Fibroblast of lung (primary cell): Measurements from ENCODE around the gene BROX. TPM values are rescaled to one million over a fixed set of nuclear protein-coding genes. Genes with fewer than 3 reads are reported as not detected.
"Not testable (repeated sequence)": the region's sequence is repeated elsewhere in the genome, so short reads cannot be mapped to it uniquely, and the experiment has no call there.

Experiments
- DNase-seq, 2 donors: peaks; one replicate each; pipeline versions ENCODE4 v3.0.0 to v3.0.0-alpha.2; 2010; ENCODE audit warnings: low read depth in 2 of 2
- H2AFZ ChIP-seq: 2 replicates; pipeline ENCODE4 v1.5.1; 2012; ENCODE audit warnings: low read length, control low read depth, inconsistent platforms
- H3K27ac ChIP-seq: 2 replicates; pipeline ENCODE4 v1.5.1; 2011; ENCODE audit warnings: low read length, control low read depth; ENCODE audit not compliant: insufficient read depth
- H3K27me3 ChIP-seq: 2 replicates; pipeline ENCODE4 v1.5.1; 2011; ENCODE audit warnings: mild to moderate bottlenecking, low read length; ENCODE audit not compliant: control insufficient read depth, insufficient read depth
- H3K36me3 ChIP-seq: 2 replicates; pipeline ENCODE4 v1.5.1; 2011; ENCODE audit warnings: low read length; ENCODE audit not compliant: control insufficient read depth, insufficient read depth
- H3K4me1 ChIP-seq: 2 replicates; pipeline ENCODE4 v1.5.1; 2011; ENCODE audit warnings: low read length; ENCODE audit not compliant: control insufficient read depth, insufficient read depth; ENCODE audit errors: extremely low read depth
- H3K4me2 ChIP-seq: 2 replicates; pipeline ENCODE4 v1.5.1; 2011; ENCODE audit warnings: low read length, control low read depth; ENCODE audit not compliant: insufficient read depth; ENCODE audit errors: extremely low read depth
- H3K4me3 ChIP-seq, 4 experiments: fragments of 200-600 bp in 1 of 4; sonication (generic) in 1 of 4; replicated peaks in 1 of 4; 2 replicates each; pipeline ENCODE4 v1.5.1; 2011 to 2016; ENCODE audit warnings: low read length in 4 of 4, low read depth in 3 of 4, mild to moderate bottlenecking in 3 of 4, control low read depth in 2 of 4, inconsistent platforms in 1 of 4, mixed read lengths in 1 of 4; ENCODE audit not compliant: insufficient read depth in 1 of 4; ENCODE audit errors: control extremely low read depth in 1 of 4
- H3K79me2 ChIP-seq: 2 replicates; pipeline ENCODE4 v1.5.1; 2012; ENCODE audit warnings: mild to moderate bottlenecking, low read length, inconsistent platforms; ENCODE audit not compliant: control insufficient read depth, insufficient read depth
- H3K9ac ChIP-seq: 2 replicates; pipeline ENCODE4 v1.5.1; 2011; ENCODE audit warnings: mild to moderate bottlenecking, low read length, control low read depth; ENCODE audit not compliant: insufficient read depth
- H3K9me3 ChIP-seq: 2 replicates; pipeline ENCODE4 v1.5.1; 2012; ENCODE audit warnings: low read depth, low read length; ENCODE audit not compliant: control insufficient read depth, insufficient read depth
- H4K20me1 ChIP-seq: 2 replicates; pipeline ENCODE4 v1.5.1; 2011; ENCODE audit warnings: low read length; ENCODE audit not compliant: control insufficient read depth, insufficient read depth; ENCODE audit errors: extremely low read depth
- CTCF ChIP-seq, 2 donors: IDR thresholded peaks in 1 of 2; conservative IDR thresholded peaks in 1 of 2; 1 replicate in 1 of 2; 2 replicates in 1 of 2; pipeline ENCODE4 v1.5.1; 2011 to 2012; ENCODE audit warnings: low read length in 2 of 2, control low read depth in 1 of 2, inconsistent platforms in 1 of 2, low read depth in 1 of 2, mild to moderate bottlenecking in 1 of 2
- EZH2 ChIP-seq: IDR thresholded peaks from 2 replicates; pipeline ENCODE4 v1.5.1; 2012; ENCODE audit warnings: low read length, control low read depth, mild to moderate bottlenecking; ENCODE audit errors: missing control alignments
- polyA plus RNA-seq, 2 donors: library from polyadenylated mRNA; depleted of rRNA in 1 of 2; stranded (reverse) in 1 of 2; unstranded in 1 of 2; fragments of >200 nt; gene quantifications; 2 replicates each; pipeline ENCODE4 v1.2.1, GENCODE V29; 2011 to 2012; ENCODE audit warnings: missing spikeins in 1 of 2
- total RNA-seq: library from RNA; depleted of rRNA; stranded (reverse); fragments of >200 nt; gene quantifications from 2 replicates; pipeline ENCODE4 v1.2.1, GENCODE V29; 2014

BROX gene
- total and polyA plus RNA-seq, 2 donors (not counting 1 experiment from before 2014, with no cell fraction given): 11.3 to 60.6 TPM

DNA sequence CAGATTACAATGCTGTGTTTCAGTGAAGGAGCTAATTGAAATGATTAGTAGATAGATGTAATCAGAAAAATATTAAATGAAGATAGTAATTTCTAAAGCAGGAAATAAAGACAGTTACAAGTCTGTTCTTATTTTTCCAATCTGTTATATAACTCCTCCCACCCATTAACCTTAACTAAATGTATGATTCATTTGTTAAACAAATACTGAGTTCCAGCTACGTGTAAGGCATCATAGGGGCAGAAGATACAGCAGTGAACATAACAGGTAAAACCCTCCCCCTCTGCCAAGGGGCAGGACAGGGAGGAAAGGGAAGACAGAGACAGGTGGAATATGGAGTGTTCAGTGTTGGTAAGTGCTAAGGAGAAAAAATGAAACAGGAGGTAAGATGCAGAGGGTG lies 24.6 kb downstream of the BROX start, which contains the start of gene FAM177B:
FAM177B (plus strand) TSS at position 231 of the 400 bp plus-strand sequence. CDS start 9,344 bp downstream, outside the sequence.
- Histone ChIP-seq H3K79me2 (no peaks in the 10 kb centered on the region), H2AFZ (no peak within 1 kb of the TSS), H3K27ac (no peak within 1 kb of the TSS), H3K4me1 (no peaks in the 10 kb centered on the region), H3K27me3 (no peaks in the 10 kb centered on the region), H3K9ac (no peak within 1 kb of the TSS), H4K20me1 (no peaks in the 10 kb centered on the region), H3K36me3 (no peaks in the 10 kb centered on the region), H3K9me3 (no peaks in the 10 kb centered on the region), H3K4me2 (no peak within 1 kb of the TSS), H3K4me3 (no peak within 1 kb of the TSS)
- peak in 1 of 2 donors; percentile 9 for DNase-seq
- TF ChIP-seq EZH2 (no peak), CTCF (conservative IDR thresholded peaks at IDR 0.05 in 1 of 2, IDR thresholded peaks at IDR 0.05 in 1 of 2; ENCODE audit: low read depth in 1 of 2, low read length in 2 of 2) (no peak)

DNA sequence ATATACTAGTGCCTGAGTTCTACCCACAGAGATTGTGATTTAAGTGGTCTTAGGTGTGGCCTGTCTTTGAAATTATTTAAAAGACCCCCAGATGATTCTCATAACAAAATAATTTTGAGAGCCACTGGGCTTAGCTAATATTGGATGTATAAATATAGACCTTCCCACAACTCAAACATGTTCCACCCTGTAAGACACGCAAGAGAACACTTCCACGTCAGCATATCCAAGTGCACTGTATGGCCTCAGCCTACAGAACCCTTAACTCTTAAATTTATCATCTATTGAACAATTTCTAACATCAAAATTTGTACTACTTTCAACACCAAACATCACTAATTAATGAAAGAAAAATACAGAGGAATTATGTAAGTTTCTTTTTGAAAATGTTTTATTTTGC lies 27.1 kb downstream of the BROX start:
- Histone ChIP-seq H3K9ac (no peak overlapping the region), H3K79me2 (no peaks in the 10 kb centered on the region), H3K4me1 (no peaks in the 10 kb centered on the region), H3K4me2 (no peak overlapping the region), H3K4me3 (no peak overlapping the region), H3K36me3 (no peaks in the 10 kb centered on the region), H4K20me1 (no peaks in the 10 kb centered on the region), H3K9me3 (no peaks in the 10 kb centered on the region), H2AFZ (no peak overlapping the region), H3K27me3 (no peaks in the 10 kb centered on the region), H3K27ac (no peak overlapping the region)
- no peak for TF ChIP-seq EZH2
- no peak for TF ChIP-seq CTCF (conservative IDR thresholded peaks at IDR 0.05 in 1 of 2, IDR thresholded peaks at IDR 0.05 in 1 of 2; ENCODE audit: low read depth in 1 of 2, low read length in 2 of 2)
- DNase-seq: no peak

- no peak for DNase-seq
- TF ChIP-seq EZH2: no peak
- no peak for TF ChIP-seq CTCF (conservative IDR thresholded peaks at IDR 0.05 in 1 of 2, IDR thresholded peaks at IDR 0.05 in 1 of 2; ENCODE audit: low read depth in 1 of 2, low read length in 2 of 2)
- Histone ChIP-seq H3K4me1 (no peaks in the 10 kb centered on the region), H3K9ac (no peak overlapping the region), H3K36me3 (no peaks in the 10 kb centered on the region), H3K4me3 (no peak overlapping the region), H3K4me2 (no peak overlapping the region), H3K79me2 (no peaks in the 10 kb centered on the region), H3K27me3 (no peaks in the 10 kb centered on the region), H4K20me1 (no peaks in the 10 kb centered on the region), H2AFZ (no peak overlapping the region), H3K27ac (no peak overlapping the region), H3K9me3 (no peaks in the 10 kb centered on the region)
Measured at GRCh38 chr1:222739929-222740328, 27.6 kb downstream of the BROX start.

DNA sequence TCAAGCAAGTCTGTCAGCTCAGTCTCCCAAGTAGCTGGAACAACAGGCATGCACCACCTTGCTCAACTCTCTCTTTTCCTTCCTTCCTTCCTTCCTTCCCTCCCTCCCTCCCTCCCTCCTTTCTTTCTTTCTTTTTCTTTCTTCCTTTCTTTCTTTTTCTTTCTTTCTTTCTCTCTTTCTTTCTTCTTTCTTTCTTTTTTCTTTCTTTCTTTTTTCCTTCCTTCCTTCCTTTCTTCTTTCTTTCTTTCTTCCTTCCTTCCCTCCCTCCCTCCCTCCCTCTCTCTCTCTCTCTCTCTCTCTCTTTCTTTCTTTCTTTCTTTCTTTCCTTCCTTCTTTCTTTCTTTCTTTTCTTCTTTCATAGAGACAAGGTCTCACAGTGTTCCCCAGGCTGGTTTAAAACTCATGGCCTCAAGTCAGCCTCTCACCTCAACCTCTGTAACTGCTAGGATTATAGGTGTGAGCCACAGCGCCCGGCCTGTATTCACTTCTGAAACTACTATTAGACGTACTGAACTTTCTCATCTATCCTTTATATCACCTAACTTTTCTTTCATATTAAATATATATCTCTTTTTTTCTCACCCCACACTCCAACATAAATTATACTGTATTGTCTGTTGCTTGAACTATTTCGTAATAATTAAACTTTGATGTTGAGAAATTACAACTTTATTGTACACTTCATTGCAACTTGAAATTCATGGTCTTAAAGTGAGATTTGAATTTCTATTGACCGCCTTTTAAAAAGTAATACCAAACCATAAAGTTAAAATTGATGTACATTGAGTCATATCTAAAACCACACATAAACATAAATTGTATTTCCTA lies 29.5 kb downstream of the BROX start:
- H3K36me3 ChIP-seq, H3K79me2 ChIP-seq, H3K27me3 ChIP-seq, H3K9ac ChIP-seq, H3K4me1 ChIP-seq, DNase-seq, H3K27ac ChIP-seq, H2AFZ ChIP-seq, H3K9me3 ChIP-seq, H3K4me3 ChIP-seq, H3K4me2 ChIP-seq, H4K20me1 ChIP-seq: not testable (repeated sequence)
